ENCODE measurements around the gene CDK16.
"Not testable (repeated sequence)": the region's sequence is repeated elsewhere in the genome, so short reads cannot be mapped to it uniquely, and the experiment has no call there.

Gene CDK16

GRCh38 chrX:47247999-47248320, 29.5 kb downstream of the CDK16 start:
- Histone ChIP-seq H3K4me3 (ENCODE audit: low read length) (no peak overlapping the region), H3K9me3 (ENCODE audit: control insufficient read depth, insufficient read depth, low read length) (no peaks in the 10 kb centered on the region), H3K4me1 (ENCODE audit: control insufficient read depth, insufficient read depth, low read length) (no peaks in the 10 kb centered on the region), H3K27me3 (ENCODE audit: control insufficient read depth, insufficient read depth, low read length) (no peaks in the 10 kb centered on the region), H3K36me3 (ENCODE audit: control insufficient read depth, insufficient read depth, low read length) (peaks cover 13% of the 10 kb centered on the region; the same call in 1 of the 2 replicates), H3K27ac (ENCODE audit: low read length) (no peak overlapping the region)
- WGBS (ENCODE audit: insufficient coverage, insufficient read length) = no CpG with 5 or more reads among the region's 13 CpGs
- DNase-seq (ENCODE audit: low read depth, low spot score) = no peak

- Histone ChIP-seq H3K4me1 (ENCODE audit: control insufficient read depth, insufficient read depth, low read length) (no peaks in the 10 kb centered on the region), H3K9me3 (ENCODE audit: control insufficient read depth, insufficient read depth, low read length) (no peaks in the 10 kb centered on the region), H3K27me3 (ENCODE audit: control insufficient read depth, insufficient read depth, low read length) (no peaks in the 10 kb centered on the region), H3K36me3 (ENCODE audit: control insufficient read depth, insufficient read depth, low read length) (peaks cover 11% of the 10 kb centered on the region; the same call in 1 of the 2 replicates), H3K27ac (ENCODE audit: low read length) (no peak overlapping the region), H3K4me3 (ENCODE audit: low read length) (no peak overlapping the region)
- no peak for DNase-seq (ENCODE audit: low read depth, low spot score)
- no CpG with 5 or more reads among the region's 6 CpGs for WGBS (ENCODE audit: insufficient coverage, insufficient read length)
Observed at GRCh38 chrX:47248576-47248975, 30.1 kb downstream of the CDK16 start.

DNA sequence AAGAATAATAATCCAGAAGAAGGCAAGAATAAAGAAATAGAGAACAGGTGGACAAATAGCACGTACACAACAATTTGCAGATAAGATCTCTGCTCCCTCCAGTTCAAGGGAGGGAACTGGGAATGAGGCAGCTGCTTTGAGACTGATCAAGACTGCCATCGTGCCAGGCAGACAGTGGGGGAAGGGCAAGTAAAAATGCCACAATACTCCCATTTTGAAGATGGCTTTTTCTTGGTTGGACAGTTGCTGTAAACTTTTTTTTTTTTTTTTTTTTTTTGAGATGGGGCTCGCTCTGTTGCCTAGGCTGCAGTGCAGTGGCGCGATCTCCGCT, 31.5 kb downstream of the CDK16 start:
- Histone ChIP-seq H3K27me3 (ENCODE audit: control insufficient read depth, insufficient read depth, low read length) (no peaks in the 10 kb centered on the region), H3K36me3 (ENCODE audit: control insufficient read depth, insufficient read depth, low read length) (0 out of 2 replicates have a peak, but pooled peaks cover 3% of the 10 kb centered on the region), H3K4me3 (ENCODE audit: low read length) (no peak overlapping the region), H3K4me1 (ENCODE audit: control insufficient read depth, insufficient read depth, low read length) (no peaks in the 10 kb centered on the region), H3K9me3 (ENCODE audit: control insufficient read depth, insufficient read depth, low read length) (no peaks in the 10 kb centered on the region), H3K27ac (ENCODE audit: low read length) (no peak overlapping the region)
- no peak for DNase-seq (ENCODE audit: low read depth, low spot score)
- WGBS (ENCODE audit: insufficient coverage, insufficient read length) = no CpG with 5 or more reads among the region's 6 CpGs

DNA sequence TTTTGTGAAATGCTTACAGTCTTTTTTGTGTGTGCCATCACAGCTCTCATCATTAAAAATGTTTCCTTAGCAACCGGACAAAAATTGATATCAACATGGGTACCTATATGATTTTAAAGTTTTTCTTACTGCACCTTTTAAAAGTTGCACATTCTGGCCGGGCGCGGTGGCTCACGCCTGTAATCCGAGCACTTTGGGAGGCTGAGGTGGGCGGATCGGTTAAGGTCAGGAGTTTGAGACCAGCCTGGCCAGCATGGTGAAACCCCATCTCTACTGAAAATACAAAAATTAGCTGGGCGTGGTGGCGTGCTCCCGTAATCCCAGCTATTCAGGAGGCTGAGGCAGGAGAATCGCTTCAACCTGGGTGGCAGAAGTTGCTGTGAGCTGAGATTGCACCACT, 39.1 kb downstream of the CDK16 start:
- not testable (repeated sequence) for DNase-seq (ENCODE audit: low read depth, low spot score); H3K4me3 ChIP-seq (ENCODE audit: low read length); H3K27ac ChIP-seq (ENCODE audit: low read length); H3K27me3 ChIP-seq (ENCODE audit: control insufficient read depth, insufficient read depth, low read length); H3K36me3 ChIP-seq (ENCODE audit: control insufficient read depth, insufficient read depth, low read length); H3K4me1 ChIP-seq (ENCODE audit: control insufficient read depth, insufficient read depth, low read length); H3K9me3 ChIP-seq (ENCODE audit: control insufficient read depth, insufficient read depth, low read length)
- WGBS (ENCODE audit: insufficient coverage, insufficient read length) = no CpG with 5 or more reads among the region's 12 CpGs

- Histone ChIP-seq H3K4me1 (ENCODE audit: control insufficient read depth, insufficient read depth, low read length) (no peaks in the 10 kb centered on the region), H3K27ac (ENCODE audit: low read length) (no peak overlapping the region), H3K27me3 (ENCODE audit: control insufficient read depth, insufficient read depth, low read length) (no peaks in the 10 kb centered on the region), H3K9me3 (ENCODE audit: control insufficient read depth, insufficient read depth, low read length) (no peaks in the 10 kb centered on the region), H3K4me3 (ENCODE audit: low read length) (no peak overlapping the region), H3K36me3 (ENCODE audit: control insufficient read depth, insufficient read depth, low read length) (no peaks in the 10 kb centered on the region)
- DNase-seq (ENCODE audit: low read depth, low spot score) = no peak
- no CpG with 5 or more reads among the region's 7 CpGs for WGBS (ENCODE audit: insufficient coverage, insufficient read length)
Observed at GRCh38 chrX:47264483-47265173, 46.1 kb downstream of the CDK16 start.

GRCh38 chrX:47266643-47267042, 48.2 kb downstream of the CDK16 start:
- no peak overlapping the region for H3K4me3 ChIP-seq (ENCODE audit: low read length)
- no peak overlapping the region for H3K27ac ChIP-seq (ENCODE audit: low read length)
- H3K9me3 ChIP-seq (ENCODE audit: control insufficient read depth, insufficient read depth, low read length) = no peaks in the 10 kb centered on the region
- H3K27me3 ChIP-seq (ENCODE audit: control insufficient read depth, insufficient read depth, low read length) = no peaks in the 10 kb centered on the region
- no peaks in the 10 kb centered on the region for H3K4me1 ChIP-seq (ENCODE audit: control insufficient read depth, insufficient read depth, low read length)
- DNase-seq (ENCODE audit: low read depth, low spot score) = no peak
- WGBS (ENCODE audit: insufficient coverage, insufficient read length) = no CpG with 5 or more reads among the region's 7 CpGs
- no peaks in the 10 kb centered on the region for H3K36me3 ChIP-seq (ENCODE audit: control insufficient read depth, insufficient read depth, low read length)

DNA sequence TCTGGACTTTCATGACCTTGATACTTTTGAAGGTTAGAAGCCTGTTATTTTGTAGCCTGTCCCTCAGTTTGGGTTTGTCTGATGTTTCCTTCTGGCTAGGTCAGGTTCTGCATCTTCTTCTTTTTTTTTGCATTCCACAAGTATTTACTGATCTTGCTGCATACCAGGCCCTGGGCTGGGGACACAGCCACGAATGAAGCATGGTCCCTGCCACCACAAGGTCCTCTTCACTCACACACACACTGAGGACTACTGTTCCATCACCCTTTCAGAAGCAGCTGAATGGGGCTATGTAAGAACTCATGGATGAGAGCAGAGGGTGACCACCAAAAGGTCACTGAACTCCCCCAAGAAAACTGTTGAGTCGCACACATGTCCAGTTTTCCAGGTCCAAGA, 53.5 kb downstream of the CDK16 start:
- no peaks in the 10 kb centered on the region for H3K36me3 ChIP-seq (ENCODE audit: control insufficient read depth, insufficient read depth, low read length)
- DNase-seq (ENCODE audit: low read depth, low spot score) = no peak
- H3K4me1 ChIP-seq (ENCODE audit: control insufficient read depth, insufficient read depth, low read length) = no peaks in the 10 kb centered on the region
- WGBS (ENCODE audit: insufficient coverage, insufficient read length) = no CpG with 5 or more reads among the region's 2 CpGs
- no peaks in the 10 kb centered on the region for H3K9me3 ChIP-seq (ENCODE audit: control insufficient read depth, insufficient read depth, low read length)
- no peak overlapping the region for H3K27ac ChIP-seq (ENCODE audit: low read length)
- H3K27me3 ChIP-seq (ENCODE audit: control insufficient read depth, insufficient read depth, low read length) = no peaks in the 10 kb centered on the region
- H3K4me3 ChIP-seq (ENCODE audit: low read length) = no peak overlapping the region

- H3K9me3 ChIP-seq (ENCODE audit: control insufficient read depth, insufficient read depth, low read length) = no peaks in the 10 kb centered on the region
- H3K4me1 ChIP-seq (ENCODE audit: control insufficient read depth, insufficient read depth, low read length) = no peaks in the 10 kb centered on the region
- H3K36me3 ChIP-seq (ENCODE audit: control insufficient read depth, insufficient read depth, low read length) = no peaks in the 10 kb centered on the region
- H3K27me3 ChIP-seq (ENCODE audit: control insufficient read depth, insufficient read depth, low read length) = no peaks in the 10 kb centered on the region
- no peak for DNase-seq (ENCODE audit: low read depth, low spot score)
- no peak overlapping the region for H3K4me3 ChIP-seq (ENCODE audit: low read length)
- no peak overlapping the region for H3K27ac ChIP-seq (ENCODE audit: low read length)
- WGBS (ENCODE audit: insufficient coverage, insufficient read length) = no CpG with 5 or more reads among the region's 7 CpGs
Observed at GRCh38 chrX:47273011-47273730, 54.7 kb downstream of the CDK16 start.

GRCh38 chrX:47278691-47279090, 60.2 kb downstream of the CDK16 start:
- no peaks in the 10 kb centered on the region for H3K27me3 ChIP-seq (ENCODE audit: control insufficient read depth, insufficient read depth, low read length)
- H3K36me3 ChIP-seq (ENCODE audit: control insufficient read depth, insufficient read depth, low read length) = no peaks in the 10 kb centered on the region
- no CpG with 5 or more reads among the region's 2 CpGs for WGBS (ENCODE audit: insufficient coverage, insufficient read length)
- no peak overlapping the region for H3K4me3 ChIP-seq (ENCODE audit: low read length)
- DNase-seq (ENCODE audit: low read depth, low spot score) = no peak
- H3K4me1 ChIP-seq (ENCODE audit: control insufficient read depth, insufficient read depth, low read length) = no peaks in the 10 kb centered on the region
- no peaks in the 10 kb centered on the region for H3K9me3 ChIP-seq (ENCODE audit: control insufficient read depth, insufficient read depth, low read length)
- H3K27ac ChIP-seq (ENCODE audit: low read length) = no peak overlapping the region

Measured in iPS DF 6.9 (cell line).